Small intestine (tissue), 4 donors: Measurements from ENCODE around the gene PRUNE2. TPM values are rescaled to one million over a fixed set of nuclear protein-coding genes. Genes with fewer than 3 reads are reported as not detected.

ENCODE experiments used
- polyA plus RNA-seq, 4 donors: library from polyadenylated mRNA; stranded (reverse) in 3 of 4; unstranded in 1 of 4; fragments of 200-250 nt in 3 of 4; fragments of 120-200 nt in 1 of 4; gene quantifications; one replicate each; pipeline versions ENCODE4 v1.2.1 to v1.2.3, GENCODE V29; 2013
- donor health status: healthy with polysubstance abuse.
- donor health status: Bipolar disorder and iron deficiency.
- donor health status: healthy.

The PRUNE2 gene
- polyA plus RNA-seq, 4 donors = 1.1 to 62.1 (median 7.5) TPM

Other genes with a start within 250 kb of the PRUNE2 start
- under 1 TPM in 2 of 4 donors, not detected in 2; 0.28 to 0.86 TPM for gene PCA3, start 141.7 kb downstream of the PRUNE2 start, polyA plus RNA-seq
- not detected for gene FOXB2, start 113.5 kb upstream of the PRUNE2 start, polyA plus RNA-seq